WTC11 (cell line): Measurements from ENCODE around the gene ANKLE2. TPM values are rescaled to one million over a fixed set of nuclear protein-coding genes. Genes with fewer than 3 reads are reported as not detected.
A peak's percentile ranks its signal among the peaks of the same experiment; 100 is the strongest.
"Not testable (repeated sequence)": the region's sequence is repeated elsewhere in the genome, so short reads cannot be mapped to it uniquely, and the experiment has no call there.

Experiments
- ATAC-seq: fragments of 200-7000 bp; cut with Tn5 transposase; 2 replicates; pipeline ENCODE4 v1.10.0; 2021; ENCODE audit warnings: mild to moderate bottlenecking, moderate library complexity
- CTCF ChIA-PET: fragments of 300-600 bp; sonication (Branson Sonifier 250); formaldehyde crosslinking; loops from one replicate; lab custom pipeline; 2021; ENCODE audit warnings: antibody characterized with exemption; lab: Charles Lee
- POLR2A ChIA-PET: fragments of 350-600 bp; sonication (Branson Sonifier 250); formaldehyde crosslinking; loops from one replicate; lab custom pipeline; 2021; ENCODE audit warnings: antibody characterized with exemption; lab: Charles Lee
- DNase-seq: peaks from one replicate; pipeline ENCODE4 v3.0.0; 2021; ENCODE audit warnings: low spot score
- H3K27ac Mint-ChIP-seq: 2 replicates; pipeline ENCODE4 v1.8.0; 2021; ENCODE audit warnings: mixed read lengths
- H3K27me3 Mint-ChIP-seq: 2 replicates; pipeline ENCODE4 v1.8.0; 2021; ENCODE audit warnings: low read depth, mild to moderate bottlenecking, moderate library complexity, mixed read lengths
- H3K36me3 Mint-ChIP-seq: 2 replicates; pipeline ENCODE4 v1.8.0; 2021; ENCODE audit warnings: mixed read lengths
- H3K4me1 Mint-ChIP-seq: 2 replicates; pipeline ENCODE4 v1.8.0; 2022; ENCODE audit warnings: mixed read lengths
- H3K4me3 Mint-ChIP-seq: 2 replicates; pipeline ENCODE4 v1.8.0; 2021; ENCODE audit warnings: mild to moderate bottlenecking, moderate library complexity, mixed read lengths
- H3K9me3 Mint-ChIP-seq: 2 replicates; pipeline ENCODE4 v1.8.0; 2021; ENCODE audit warnings: mixed read lengths
- CREB1 ChIP-seq: sonication (generic); formaldehyde crosslinking; IDR thresholded peaks from 2 replicates; pipeline ENCODE4 v1.8.0; 2023; ENCODE audit warnings: mild to moderate bottlenecking, missing genetic modification reagents
- ELF4 ChIP-seq: sonication (generic); formaldehyde crosslinking; IDR thresholded peaks from 2 replicates; pipeline ENCODE4 v1.8.1; 2022; ENCODE audit warnings: low read depth, mild to moderate bottlenecking, moderate library complexity, missing genetic modification reagents
- KAT7 ChIP-seq: sonication (generic); formaldehyde crosslinking; IDR thresholded peaks from 2 replicates; pipeline ENCODE4 v1.8.1; 2023; ENCODE audit warnings: missing genetic modification reagents, mild to moderate bottlenecking, borderline replicate concordance
- RELA ChIP-seq: sonication (generic); formaldehyde crosslinking; IDR thresholded peaks from 2 replicates; pipeline ENCODE4 v1.8.1; 2022; ENCODE audit warnings: missing genetic modification reagents, mild to moderate bottlenecking, borderline replicate concordance
- SMAD3 ChIP-seq: sonication (generic); formaldehyde crosslinking; IDR thresholded peaks from 2 replicates; pipeline ENCODE4 v1.8.0; 2022; ENCODE audit warnings: missing genetic modification reagents, mild to moderate bottlenecking, borderline replicate concordance
- SMAD4 ChIP-seq: sonication (generic); formaldehyde crosslinking; IDR thresholded peaks from 2 replicates; pipeline ENCODE4 v1.8.0; 2022; ENCODE audit warnings: mild to moderate bottlenecking, missing genetic modification reagents
- SP1 ChIP-seq: sonication (generic); formaldehyde crosslinking; conservative IDR thresholded peaks from 2 replicates; pipeline ENCODE4 v1.8.1; 2022; ENCODE audit warnings: missing genetic modification reagents
- ZNF396 ChIP-seq: fragments of 250-450 bp; sonication (Bioruptor Pico); IDR thresholded peaks from 2 replicates; pipeline ENCODE4 v1.8.0; 2021; ENCODE audit warnings: mild to moderate bottlenecking, moderate library complexity, borderline replicate concordance
- total RNA-seq: library from RNA; stranded (reverse); gene quantifications from 3 replicates; pipeline ENCODE4 v1.2.3, GENCODE V29; 2021
- TF ChIP-seq, protein P1 (sequence below): sonication (generic); formaldehyde crosslinking; IDR thresholded peaks from 2 replicates; pipeline ENCODE4 v1.8.0; 2023; ENCODE audit warnings: missing genetic modification reagents, mild to moderate bottlenecking, borderline replicate concordance
- TF ChIP-seq, protein P2 (sequence below): sonication (generic); formaldehyde crosslinking; IDR thresholded peaks from 2 replicates; pipeline ENCODE4 v1.8.1; 2022; ENCODE audit warnings: low read depth, mild to moderate bottlenecking, moderate library complexity, missing genetic modification reagents, borderline replicate concordance
- TF ChIP-seq, protein P3 (sequence below): fragments of 250-450 bp; sonication (Bioruptor Pico); conservative IDR thresholded peaks from 2 replicates; pipeline ENCODE4 v1.9.0; 2021; ENCODE audit warnings: mild to moderate bottlenecking
- TF ChIP-seq, protein P4 (sequence below): sonication (generic); formaldehyde crosslinking; IDR thresholded peaks from 2 replicates; pipeline ENCODE4 v1.8.0; 2022; ENCODE audit warnings: mild to moderate bottlenecking, missing genetic modification reagents

The ANKLE2 gene
- total RNA-seq, 1 experiment from 2014 or later, result 63.8 TPM

DNA sequence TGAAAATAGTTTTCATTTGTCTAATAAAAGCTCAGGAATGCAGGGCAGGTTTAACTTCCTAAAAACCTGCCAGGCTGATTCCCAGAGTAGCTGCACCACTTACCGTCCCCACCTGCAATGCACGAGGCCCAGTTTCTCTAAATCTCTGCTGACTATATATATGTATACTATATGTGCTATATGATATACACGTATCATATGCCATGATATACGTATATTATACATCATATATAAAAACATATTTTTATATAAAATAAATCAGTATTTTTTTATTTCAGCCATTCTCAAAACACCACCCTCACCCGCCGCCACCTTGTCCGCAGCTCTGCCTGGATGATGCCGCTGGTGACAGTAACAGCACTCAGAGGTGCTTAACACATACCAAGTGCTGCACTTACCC, 2.3 kb downstream of the ANKLE2 start:
- CTCF ChIA-PET, result no interaction called here
- no peak for DNase-seq
- no peak overlapping the region for H3K4me3 Mint-ChIP-seq
- peaks cover 23% of the 10 kb centered on the region for H3K36me3 Mint-ChIP-seq
- peaks cover 11% of the 10 kb centered on the region for H3K4me1 Mint-ChIP-seq
- ATAC-seq, result no peak
- H3K27me3 Mint-ChIP-seq, result no peaks in the 10 kb centered on the region
- POLR2A ChIA-PET, result no interaction called here
- TF ChIP-seq, protein P1, sequence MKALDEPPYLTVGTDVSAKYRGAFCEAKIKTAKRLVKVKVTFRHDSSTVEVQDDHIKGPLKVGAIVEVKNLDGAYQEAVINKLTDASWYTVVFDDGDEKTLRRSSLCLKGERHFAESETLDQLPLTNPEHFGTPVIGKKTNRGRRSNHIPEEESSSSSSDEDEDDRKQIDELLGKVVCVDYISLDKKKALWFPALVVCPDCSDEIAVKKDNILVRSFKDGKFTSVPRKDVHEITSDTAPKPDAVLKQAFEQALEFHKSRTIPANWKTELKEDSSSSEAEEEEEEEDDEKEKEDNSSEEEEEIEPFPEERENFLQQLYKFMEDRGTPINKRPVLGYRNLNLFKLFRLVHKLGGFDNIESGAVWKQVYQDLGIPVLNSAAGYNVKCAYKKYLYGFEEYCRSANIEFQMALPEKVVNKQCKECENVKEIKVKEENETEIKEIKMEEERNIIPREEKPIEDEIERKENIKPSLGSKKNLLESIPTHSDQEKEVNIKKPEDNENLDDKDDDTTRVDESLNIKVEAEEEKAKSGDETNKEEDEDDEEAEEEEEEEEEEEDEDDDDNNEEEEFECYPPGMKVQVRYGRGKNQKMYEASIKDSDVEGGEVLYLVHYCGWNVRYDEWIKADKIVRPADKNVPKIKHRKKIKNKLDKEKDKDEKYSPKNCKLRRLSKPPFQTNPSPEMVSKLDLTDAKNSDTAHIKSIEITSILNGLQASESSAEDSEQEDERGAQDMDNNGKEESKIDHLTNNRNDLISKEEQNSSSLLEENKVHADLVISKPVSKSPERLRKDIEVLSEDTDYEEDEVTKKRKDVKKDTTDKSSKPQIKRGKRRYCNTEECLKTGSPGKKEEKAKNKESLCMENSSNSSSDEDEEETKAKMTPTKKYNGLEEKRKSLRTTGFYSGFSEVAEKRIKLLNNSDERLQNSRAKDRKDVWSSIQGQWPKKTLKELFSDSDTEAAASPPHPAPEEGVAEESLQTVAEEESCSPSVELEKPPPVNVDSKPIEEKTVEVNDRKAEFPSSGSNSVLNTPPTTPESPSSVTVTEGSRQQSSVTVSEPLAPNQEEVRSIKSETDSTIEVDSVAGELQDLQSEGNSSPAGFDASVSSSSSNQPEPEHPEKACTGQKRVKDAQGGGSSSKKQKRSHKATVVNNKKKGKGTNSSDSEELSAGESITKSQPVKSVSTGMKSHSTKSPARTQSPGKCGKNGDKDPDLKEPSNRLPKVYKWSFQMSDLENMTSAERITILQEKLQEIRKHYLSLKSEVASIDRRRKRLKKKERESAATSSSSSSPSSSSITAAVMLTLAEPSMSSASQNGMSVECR, result no peak
- TF ChIP-seq KAT7 (no peak), SMAD4 (CRISPR knock-in tag) (no peak)
- TF ChIP-seq, protein P2, sequence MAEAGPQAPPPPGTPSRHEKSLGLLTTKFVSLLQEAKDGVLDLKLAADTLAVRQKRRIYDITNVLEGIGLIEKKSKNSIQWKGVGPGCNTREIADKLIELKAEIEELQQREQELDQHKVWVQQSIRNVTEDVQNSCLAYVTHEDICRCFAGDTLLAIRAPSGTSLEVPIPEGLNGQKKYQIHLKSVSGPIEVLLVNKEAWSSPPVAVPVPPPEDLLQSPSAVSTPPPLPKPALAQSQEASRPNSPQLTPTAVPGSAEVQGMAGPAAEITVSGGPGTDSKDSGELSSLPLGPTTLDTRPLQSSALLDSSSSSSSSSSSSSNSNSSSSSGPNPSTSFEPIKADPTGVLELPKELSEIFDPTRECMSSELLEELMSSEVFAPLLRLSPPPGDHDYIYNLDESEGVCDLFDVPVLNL, result no peak
- H3K9me3 Mint-ChIP-seq, result no peaks in the 10 kb centered on the region
- no peak overlapping the region for H3K27ac Mint-ChIP-seq

DNA sequence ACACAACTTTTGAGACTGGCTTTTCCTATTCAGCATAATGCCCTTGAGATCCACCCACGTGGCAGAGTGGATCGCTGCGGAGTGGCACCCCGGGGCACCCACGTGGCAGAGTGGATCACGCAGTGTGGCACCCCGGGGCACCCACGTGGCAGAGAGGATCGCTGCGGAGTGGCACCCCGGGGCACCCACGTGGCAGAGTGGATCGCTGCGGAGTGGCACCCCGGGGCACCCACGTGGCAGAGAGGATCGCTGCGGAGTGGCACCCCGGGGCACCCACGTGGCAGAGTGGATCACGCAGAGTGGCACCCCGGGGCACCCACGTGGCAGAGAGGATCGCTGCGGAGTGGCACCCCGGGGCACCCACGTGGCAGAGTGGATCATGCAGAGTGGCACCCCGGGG, 2.8 kb downstream of the ANKLE2 start:
- H3K4me3 Mint-ChIP-seq, DNase-seq, ATAC-seq, POLR2A ChIA-PET, H3K27ac Mint-ChIP-seq, H3K9me3 Mint-ChIP-seq, H3K27me3 Mint-ChIP-seq, CTCF ChIA-PET: not testable (repeated sequence)
- Mint-ChIP-seq H3K36me3 (peaks cover 26% of the 10 kb centered on the region), H3K4me1 (peaks cover 11% of the 10 kb centered on the region)

DNA sequence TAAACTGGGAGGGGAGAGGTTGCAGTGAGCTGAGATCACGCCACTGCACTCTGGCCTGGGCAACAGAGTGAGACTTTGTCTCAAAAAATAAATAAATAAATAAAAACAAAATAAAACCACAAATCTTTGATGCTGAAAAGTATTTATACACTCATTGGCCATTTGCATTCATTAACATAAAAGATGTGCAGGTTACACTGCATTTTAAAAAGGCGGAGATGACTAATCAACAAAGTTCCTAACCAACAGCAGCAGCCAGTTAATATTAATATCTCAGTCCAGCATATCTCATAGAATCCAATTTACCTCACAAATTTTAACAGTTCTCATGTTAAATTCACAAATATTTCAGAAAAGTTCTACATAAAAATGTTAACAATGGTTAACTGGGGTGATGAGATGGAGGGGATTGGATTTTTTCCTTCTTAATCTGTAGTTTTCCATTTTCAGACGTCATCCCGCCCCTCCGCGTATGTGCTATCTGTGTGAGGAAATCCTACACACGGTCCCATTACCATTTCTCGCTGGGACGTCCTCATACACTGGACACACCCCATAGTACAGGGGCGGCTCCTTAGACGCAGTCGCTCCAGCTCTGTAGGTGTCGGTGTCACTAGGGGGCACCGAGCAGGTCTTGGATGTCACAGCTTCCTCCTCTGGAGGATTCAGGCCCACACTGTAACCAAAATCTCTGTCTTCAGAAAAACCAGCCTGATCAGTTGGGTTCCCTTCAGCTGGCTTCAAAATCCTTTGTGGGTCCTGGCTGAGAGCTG, 7.3 kb downstream of the ANKLE2 start:
- H3K4me3 Mint-ChIP-seq, result no peak overlapping the region
- H3K4me1 Mint-ChIP-seq, result no peaks in the 10 kb centered on the region
- ATAC-seq (peak; percentile 59), DNase-seq (no peak)
- ChIA-PET POLR2A (no interaction called here), CTCF (interaction anchor here (3.8 kb wide), 1 partner anchor 14 kb away, joined by 12 read pairs; no protein-coding TSS in a partner anchor)
- peaks cover 42% of the 10 kb centered on the region for H3K36me3 Mint-ChIP-seq
- no peak overlapping the region for H3K27ac Mint-ChIP-seq
- H3K27me3 Mint-ChIP-seq, result no peaks in the 10 kb centered on the region
- TF ChIP-seq SMAD3 (CRISPR knock-in tag) (no peak), RELA (CRISPR knock-in tag) (no peak), SP1 (CRISPR knock-in tag) (no peak), ELF4 (CRISPR knock-in tag) (no peak), ZNF396 (CRISPR knock-in tag) (no peak), CREB1 (CRISPR knock-in tag) (no peak)
- TF ChIP-seq, protein P3, sequence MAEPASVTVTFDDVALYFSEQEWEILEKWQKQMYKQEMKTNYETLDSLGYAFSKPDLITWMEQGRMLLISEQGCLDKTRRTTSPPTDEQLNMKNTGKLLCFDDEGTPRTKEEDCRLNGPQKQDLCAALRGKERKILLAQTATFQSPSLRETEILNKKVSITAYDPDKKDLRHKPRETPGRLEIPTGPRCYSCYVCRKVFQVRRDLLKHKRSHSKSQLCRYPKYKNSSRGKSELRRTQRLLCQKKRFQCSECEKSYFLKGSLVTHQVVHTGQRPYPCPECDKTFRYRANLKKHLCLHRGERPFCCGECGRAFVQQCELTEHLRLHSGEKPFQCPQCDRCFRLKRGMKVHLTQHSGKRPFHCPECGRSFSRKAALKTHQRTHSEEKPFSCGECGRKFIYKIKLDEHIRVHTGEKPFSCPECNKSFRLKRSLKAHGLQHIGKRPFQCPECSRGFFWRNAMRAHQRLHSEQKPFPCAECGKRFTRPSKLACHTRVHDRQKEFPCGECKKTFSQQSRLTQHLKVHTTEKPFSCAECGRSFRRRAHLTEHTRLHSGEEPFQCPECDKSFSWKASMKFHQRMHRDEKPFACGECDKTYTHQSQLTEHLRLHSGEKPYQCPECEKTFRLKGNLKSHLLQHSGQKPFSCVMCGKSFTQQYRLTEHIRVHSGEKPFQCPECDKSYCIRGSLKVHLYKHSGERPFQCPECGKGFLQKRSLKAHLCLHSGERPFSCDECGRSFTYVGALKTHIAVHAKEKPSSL (CRISPR knock-in tag), result no peak
- TF ChIP-seq, protein P4, sequence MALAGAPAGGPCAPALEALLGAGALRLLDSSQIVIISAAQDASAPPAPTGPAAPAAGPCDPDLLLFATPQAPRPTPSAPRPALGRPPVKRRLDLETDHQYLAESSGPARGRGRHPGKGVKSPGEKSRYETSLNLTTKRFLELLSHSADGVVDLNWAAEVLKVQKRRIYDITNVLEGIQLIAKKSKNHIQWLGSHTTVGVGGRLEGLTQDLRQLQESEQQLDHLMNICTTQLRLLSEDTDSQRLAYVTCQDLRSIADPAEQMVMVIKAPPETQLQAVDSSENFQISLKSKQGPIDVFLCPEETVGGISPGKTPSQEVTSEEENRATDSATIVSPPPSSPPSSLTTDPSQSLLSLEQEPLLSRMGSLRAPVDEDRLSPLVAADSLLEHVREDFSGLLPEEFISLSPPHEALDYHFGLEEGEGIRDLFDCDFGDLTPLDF, result no peak
- H3K9me3 Mint-ChIP-seq, result no peaks in the 10 kb centered on the region

DNA sequence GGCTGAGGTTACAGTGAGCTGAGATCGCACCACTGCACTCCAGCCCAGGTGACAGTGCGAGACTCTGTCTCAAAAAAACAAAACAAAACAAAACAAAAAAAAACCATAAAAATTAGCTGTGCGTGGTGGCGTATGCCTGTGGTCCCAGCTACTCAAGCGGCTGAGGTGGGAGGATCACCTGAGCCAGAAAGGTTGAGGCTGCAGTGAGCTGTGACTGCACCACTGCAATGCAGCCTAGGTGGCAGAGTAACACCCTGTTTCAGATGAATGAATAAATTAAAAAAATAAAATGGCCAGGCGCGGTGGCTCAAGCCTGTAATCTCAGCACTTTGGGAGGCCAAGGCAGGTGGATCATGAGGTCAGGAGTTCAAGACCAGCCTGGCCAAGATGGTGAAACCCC, 8.0 kb downstream of the ANKLE2 start:
- H3K4me1 Mint-ChIP-seq, H3K4me3 Mint-ChIP-seq, H3K27me3 Mint-ChIP-seq, H3K9me3 Mint-ChIP-seq, ATAC-seq, POLR2A ChIA-PET, DNase-seq, H3K27ac Mint-ChIP-seq: not testable (repeated sequence)
- CTCF ChIA-PET, result interaction anchor here (3.8 kb wide), 1 partner anchor 15 kb away, joined by 12 read pairs; no protein-coding TSS in a partner anchor
- peaks cover 46% of the 10 kb centered on the region for H3K36me3 Mint-ChIP-seq
